Progenitor cell of endocrine pancreas (in vitro differentiated cells): ENCODE measurements around the gene PLEKHA6. TPM values are rescaled to one million over a fixed set of nuclear protein-coding genes. Genes with fewer than 3 reads are reported as not detected.

Source experiments
- DNase-seq: peaks from one replicate; pipeline ENCODE4 v3.0.0; 2021; ENCODE audit warnings: low spot score; ENCODE audit not compliant: unreplicated experiment
- H3K27ac Mint-ChIP-seq: 2 replicates; pipeline ENCODE4 v1.8.0; 2021; ENCODE audit warnings: mild to moderate bottlenecking, moderate library complexity, mixed read lengths
- H3K27me3 Mint-ChIP-seq: 2 replicates; pipeline ENCODE4 v1.8.0; 2021; ENCODE audit warnings: mixed read lengths
- H3K36me3 Mint-ChIP-seq: 2 replicates; pipeline ENCODE4 v1.8.0; 2022; ENCODE audit warnings: mixed read lengths; ENCODE audit not compliant: insufficient read depth
- H3K4me1 Mint-ChIP-seq: 2 replicates; pipeline ENCODE4 v1.8.0; 2021; ENCODE audit warnings: low read depth, mixed read lengths
- H3K4me3 Mint-ChIP-seq: 2 replicates; pipeline ENCODE4 v1.8.0; 2021; ENCODE audit warnings: low read depth, mild to moderate bottlenecking, moderate library complexity, mixed read lengths
- H3K9me3 Mint-ChIP-seq: 2 replicates; pipeline ENCODE4 v1.8.0; 2021; ENCODE audit warnings: low read depth, mixed read lengths
- total RNA-seq: library from RNA; stranded (reverse); gene quantifications from 2 replicates; pipeline ENCODE4 v1.2.1, GENCODE V29; 2021
- TF ChIP-seq, protein P1 (sequence below): fragments of 200-600 bp; sonication (generic); IDR thresholded peaks from one replicate; pipeline ENCODE4 v1.5.0; 2021; ENCODE audit warnings: antibody characterized with exemption, mild to moderate bottlenecking; ENCODE audit not compliant: unreplicated experiment

PLEKHA6 gene
- total RNA-seq, 1 donor from 2014 or later: 66.9 TPM

DNA sequence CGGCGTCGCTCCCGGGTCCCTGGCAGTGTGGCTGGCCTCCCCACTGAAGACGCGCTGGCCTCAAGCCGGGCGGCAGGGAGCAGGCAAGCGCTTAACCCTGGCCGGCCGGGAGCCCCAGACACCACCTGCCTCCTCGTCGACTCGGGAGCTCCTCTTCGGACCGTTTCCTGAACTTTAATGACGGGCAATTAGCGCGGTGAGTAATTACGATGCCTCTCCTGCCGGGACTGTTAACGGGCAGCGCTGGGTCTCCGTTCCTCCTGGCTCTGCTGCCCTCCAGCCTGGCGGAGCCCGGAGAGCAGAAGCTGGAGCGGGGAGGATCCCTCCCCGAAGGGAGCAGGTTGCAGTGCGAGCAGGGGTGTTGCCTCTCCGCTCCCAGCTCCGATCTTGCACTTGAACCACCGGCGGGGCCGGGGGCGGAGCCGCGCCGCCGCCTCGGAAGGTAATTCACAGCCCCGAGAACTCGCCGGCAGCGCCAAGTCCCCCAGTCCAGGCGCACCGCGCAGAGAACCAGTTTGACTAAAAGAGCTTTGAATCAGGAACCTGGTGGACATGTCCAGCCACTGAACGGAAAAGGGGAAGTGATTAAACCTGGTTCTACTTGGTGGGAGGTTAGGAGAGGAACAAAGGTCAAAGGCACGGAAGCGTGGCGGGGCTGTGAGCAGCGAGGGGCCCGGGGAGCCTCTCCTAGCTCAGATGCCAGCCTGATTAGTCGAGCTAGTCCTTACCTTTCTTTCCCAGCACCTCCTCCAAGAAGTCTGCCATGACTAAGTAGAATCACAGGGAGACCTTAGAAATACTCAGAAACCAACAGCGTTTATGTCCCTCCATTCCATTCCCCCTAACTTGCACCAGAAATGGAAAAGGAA is 18.3 kb upstream of the PLEKHA6 start:
- peak overlapping the region; percentile 82 for H3K4me3 Mint-ChIP-seq
- peak; percentile 44 for DNase-seq
- H3K9me3 Mint-ChIP-seq: no peaks in the 10 kb centered on the region
- peaks cover 35% of the 10 kb centered on the region for H3K27me3 Mint-ChIP-seq
- TF ChIP-seq, protein P1, sequence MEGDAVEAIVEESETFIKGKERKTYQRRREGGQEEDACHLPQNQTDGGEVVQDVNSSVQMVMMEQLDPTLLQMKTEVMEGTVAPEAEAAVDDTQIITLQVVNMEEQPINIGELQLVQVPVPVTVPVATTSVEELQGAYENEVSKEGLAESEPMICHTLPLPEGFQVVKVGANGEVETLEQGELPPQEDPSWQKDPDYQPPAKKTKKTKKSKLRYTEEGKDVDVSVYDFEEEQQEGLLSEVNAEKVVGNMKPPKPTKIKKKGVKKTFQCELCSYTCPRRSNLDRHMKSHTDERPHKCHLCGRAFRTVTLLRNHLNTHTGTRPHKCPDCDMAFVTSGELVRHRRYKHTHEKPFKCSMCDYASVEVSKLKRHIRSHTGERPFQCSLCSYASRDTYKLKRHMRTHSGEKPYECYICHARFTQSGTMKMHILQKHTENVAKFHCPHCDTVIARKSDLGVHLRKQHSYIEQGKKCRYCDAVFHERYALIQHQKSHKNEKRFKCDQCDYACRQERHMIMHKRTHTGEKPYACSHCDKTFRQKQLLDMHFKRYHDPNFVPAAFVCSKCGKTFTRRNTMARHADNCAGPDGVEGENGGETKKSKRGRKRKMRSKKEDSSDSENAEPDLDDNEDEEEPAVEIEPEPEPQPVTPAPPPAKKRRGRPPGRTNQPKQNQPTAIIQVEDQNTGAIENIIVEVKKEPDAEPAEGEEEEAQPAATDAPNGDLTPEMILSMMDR: no peak
- H3K4me1 Mint-ChIP-seq: peaks cover 11% of the 10 kb centered on the region
- peak overlapping the region; percentile 74 for H3K27ac Mint-ChIP-seq
- H3K36me3 Mint-ChIP-seq: no peaks in the 10 kb centered on the region

DNA sequence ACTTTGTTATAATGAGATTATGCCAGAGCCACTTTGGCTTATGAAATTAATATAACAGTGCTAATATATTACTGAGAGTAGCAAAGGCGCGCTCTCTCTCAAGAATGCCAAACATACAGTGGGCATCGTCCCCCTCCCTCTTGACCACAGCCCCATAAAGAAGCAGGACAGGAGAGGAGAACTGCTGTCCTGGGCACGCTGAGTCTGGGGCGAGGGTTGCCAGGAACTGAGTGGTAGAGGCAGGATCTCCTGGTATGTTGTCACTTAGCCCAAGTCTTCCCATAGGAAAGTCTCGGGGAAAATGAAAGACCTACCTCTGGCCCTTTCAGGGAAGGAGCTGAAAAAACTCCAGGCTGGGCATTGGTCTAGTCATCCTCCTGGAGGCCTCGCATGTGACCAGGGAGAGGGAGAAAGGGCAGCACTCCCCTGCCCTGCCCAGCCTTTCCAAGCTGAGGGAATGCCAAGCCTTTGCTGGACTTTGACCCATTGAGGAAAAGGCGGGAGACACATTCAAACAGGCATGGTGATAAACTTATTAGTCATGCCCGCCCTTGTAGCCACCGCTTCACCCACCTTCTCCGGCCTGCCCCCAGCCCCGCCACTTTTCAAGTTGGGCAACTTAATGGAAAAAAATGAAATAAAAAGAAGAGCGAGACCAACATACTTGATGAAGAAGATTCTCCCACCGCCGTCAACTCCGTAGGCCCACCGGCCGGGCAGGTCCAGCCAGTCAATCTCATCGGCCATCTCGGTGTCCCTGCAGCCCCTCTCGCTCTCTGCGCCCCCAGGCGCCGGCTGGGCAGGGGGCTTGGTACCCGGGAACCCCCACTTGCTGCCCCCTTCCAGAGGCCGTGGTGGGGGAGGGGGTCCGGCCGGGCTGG is 17.4 kb upstream of the PLEKHA6 start:
- Mint-ChIP-seq H3K27me3 (peaks cover 41% of the 10 kb centered on the region), H3K4me1 (peaks cover 11% of the 10 kb centered on the region), H3K36me3 (no peaks in the 10 kb centered on the region), H3K4me3 (peak overlapping the region; percentile 80), H3K27ac (peak overlapping the region; percentile 63), H3K9me3 (no peaks in the 10 kb centered on the region)
- TF ChIP-seq, protein P1: no peak
- no peak for DNase-seq

DNA sequence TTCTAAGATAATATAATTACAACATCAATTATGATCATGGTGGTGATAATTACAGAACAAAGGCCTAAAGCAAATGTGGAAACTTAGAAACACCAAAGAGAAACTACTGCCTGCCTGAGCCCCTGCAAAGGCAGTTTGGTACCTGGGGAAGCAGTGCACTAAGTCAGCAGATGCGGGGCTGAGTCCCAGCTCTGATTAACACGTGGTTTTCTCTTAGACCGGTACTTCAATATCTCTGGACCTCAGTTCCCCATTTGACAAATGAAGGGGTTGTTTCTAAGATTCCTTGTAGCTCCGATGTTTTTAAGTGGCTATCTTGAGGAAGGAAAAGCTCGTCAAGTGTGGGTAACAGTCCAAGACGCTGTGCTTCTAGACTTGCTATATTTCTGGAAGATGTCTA is 16.7 kb upstream of the PLEKHA6 start:
- TF ChIP-seq, protein P1: no peak
- no peak overlapping the region for H3K4me3 Mint-ChIP-seq
- H3K27ac Mint-ChIP-seq: no peak overlapping the region
- no peaks in the 10 kb centered on the region for H3K36me3 Mint-ChIP-seq
- H3K4me1 Mint-ChIP-seq: peaks cover 11% of the 10 kb centered on the region
- no peaks in the 10 kb centered on the region for H3K9me3 Mint-ChIP-seq
- DNase-seq: no peak
- H3K27me3 Mint-ChIP-seq: peaks cover 47% of the 10 kb centered on the region

DNA sequence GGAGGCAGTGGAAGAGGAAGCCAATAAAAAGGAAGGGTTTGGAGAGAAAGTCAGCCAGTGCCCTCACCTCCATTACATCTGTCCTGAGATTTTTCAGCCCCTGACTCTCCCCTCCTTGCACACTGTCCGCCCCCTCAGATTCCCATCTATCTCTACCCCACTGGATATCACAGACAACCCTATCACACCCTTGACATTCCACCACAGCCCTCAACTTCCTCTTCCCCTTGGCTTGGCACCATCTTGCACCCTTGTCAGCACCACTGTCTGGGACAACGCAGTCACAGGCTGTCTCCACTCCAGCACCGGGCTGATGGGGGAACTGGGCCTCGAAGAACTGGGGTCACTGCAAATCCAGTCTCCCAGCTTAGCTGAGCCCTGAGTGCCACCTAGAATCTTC is 14.2 kb upstream of the PLEKHA6 start:
- H3K4me1 Mint-ChIP-seq: peaks cover 11% of the 10 kb centered on the region
- H3K27ac Mint-ChIP-seq: no peak overlapping the region
- peaks cover 36% of the 10 kb centered on the region for H3K27me3 Mint-ChIP-seq
- no peaks in the 10 kb centered on the region for H3K9me3 Mint-ChIP-seq
- H3K36me3 Mint-ChIP-seq: no peaks in the 10 kb centered on the region
- DNase-seq: no peak
- TF ChIP-seq, protein P1: no peak
- no peak overlapping the region for H3K4me3 Mint-ChIP-seq

DNA sequence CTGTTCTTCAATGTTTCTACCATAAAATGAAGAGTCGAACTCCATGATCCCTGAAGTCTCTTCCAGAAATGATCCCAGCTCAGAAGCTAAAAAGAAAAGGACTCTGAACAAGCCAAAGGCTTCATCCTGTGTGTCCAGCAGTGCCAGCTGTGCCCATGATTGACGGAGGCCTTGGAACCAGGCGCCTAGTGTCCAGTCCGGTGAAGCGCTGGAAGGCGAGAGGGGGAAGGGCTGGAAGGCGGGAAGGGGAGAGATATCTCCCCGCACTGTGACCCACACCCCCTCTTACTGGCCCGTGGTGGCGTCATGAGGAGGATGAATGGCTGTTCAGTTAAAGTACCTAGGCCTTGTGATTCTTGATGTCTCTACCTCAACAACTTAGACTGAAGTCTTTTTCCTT is 10.4 kb upstream of the PLEKHA6 start:
- H3K4me1 Mint-ChIP-seq: peaks cover under 1% of the 10 kb centered on the region
- no peak overlapping the region for H3K4me3 Mint-ChIP-seq
- no peak overlapping the region for H3K27ac Mint-ChIP-seq
- H3K27me3 Mint-ChIP-seq: peaks cover 35% of the 10 kb centered on the region
- TF ChIP-seq, protein P1: no peak
- no peaks in the 10 kb centered on the region for H3K36me3 Mint-ChIP-seq
- no peak for DNase-seq
- H3K9me3 Mint-ChIP-seq: no peaks in the 10 kb centered on the region
